GM18505 (cell line): Measurements from ENCODE around the gene PGS1.

Experiments
- ATAC-seq: cut with Tn5 transposase; IDR thresholded peaks from one replicate; pipeline ENCODE4 v1.9.1; 2021; ENCODE audit not compliant: unreplicated experiment
- POLR2A ChIP-seq: IDR thresholded peaks from 4 replicates; pipeline ENCODE4 v1.6.1; 2011; ENCODE audit warnings: borderline replicate concordance; ENCODE audit not compliant: insufficient read depth, insufficient read length; ENCODE audit errors: extremely low read depth

The PGS1 gene

GRCh38 chr17:78418326-78419026 lies 40.0 kb downstream of the PGS1 start:
- ATAC-seq: no peak
- TF ChIP-seq POLR2A: no peak

- ATAC-seq: no peak
- no peak for TF ChIP-seq POLR2A
These were observed 41.7 kb downstream of the PGS1 start for GRCh38 chr17:78419970-78420815.

DNA sequence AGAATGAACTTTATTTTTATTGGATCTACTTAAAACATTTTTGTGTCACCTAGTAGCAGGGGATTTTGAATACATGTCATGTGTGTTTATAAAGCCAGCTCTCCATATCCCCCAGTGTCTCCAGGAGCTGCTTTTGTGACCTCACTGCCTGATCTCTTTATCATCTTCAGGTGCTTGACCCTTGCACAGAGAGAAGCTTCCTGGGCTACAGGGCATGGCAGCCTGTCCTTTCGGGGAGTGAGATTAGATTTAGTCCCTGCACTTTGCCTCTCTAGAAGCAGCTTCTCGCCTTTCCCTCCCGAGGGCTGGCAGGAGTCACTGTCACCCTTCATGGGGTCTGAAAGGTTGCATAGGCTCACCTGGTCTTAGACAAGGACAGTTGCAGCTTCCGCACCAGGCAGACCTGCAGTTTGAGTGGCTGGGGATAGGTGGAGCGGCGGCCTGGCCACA lies 42.7 kb downstream of the PGS1 start:
- ATAC-seq: no peak
- no peak for TF ChIP-seq POLR2A

- no peak for TF ChIP-seq POLR2A
- no peak for ATAC-seq
These were observed 43.3 kb downstream of the PGS1 start for GRCh38 chr17:78421534-78422266.

- ATAC-seq: no peak
These were observed 43.8 kb downstream of the PGS1 start for GRCh38 chr17:78422267-78422605.

DNA sequence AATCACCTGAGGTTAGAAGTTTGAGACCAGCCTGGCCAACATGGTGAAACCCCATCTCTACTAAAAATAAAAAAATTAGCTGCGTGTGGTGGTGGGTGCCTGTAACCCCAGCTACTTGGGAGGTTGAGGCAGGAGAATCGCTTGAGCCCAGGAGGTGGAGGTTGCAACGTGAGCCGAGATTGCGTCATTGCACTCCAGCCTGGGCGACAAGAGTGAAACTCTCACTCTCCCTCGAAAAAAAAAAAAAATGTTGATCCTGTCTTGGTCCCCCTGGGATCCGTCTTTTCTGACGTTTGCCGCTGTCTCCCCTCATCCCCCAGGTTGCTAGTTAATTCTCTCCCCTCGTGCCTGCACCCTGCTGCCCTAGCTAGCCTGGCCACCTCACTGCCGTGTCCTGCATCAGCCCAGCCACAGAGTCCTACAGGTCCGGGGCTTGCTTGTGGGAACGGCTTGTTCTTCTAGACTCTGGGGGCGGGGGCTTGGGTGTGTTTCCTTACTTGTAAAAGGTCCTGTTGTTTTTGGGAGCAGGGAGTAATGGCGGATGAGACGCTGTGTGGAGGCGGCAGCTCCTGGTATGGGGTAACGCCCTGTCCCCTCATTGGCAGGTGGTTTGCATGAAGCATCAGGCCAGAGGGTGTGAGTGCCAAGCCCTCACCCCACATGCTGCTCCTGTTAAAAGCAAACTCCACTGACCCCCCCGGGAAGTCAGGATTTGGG lies 44.6 kb downstream of the PGS1 start:
- ATAC-seq: no peak
- TF ChIP-seq POLR2A: no peak

More at GRCh38 chr17:78422267-78422605, 43.8 kb downstream of the PGS1 start:
- no peak for TF ChIP-seq POLR2A

DNA sequence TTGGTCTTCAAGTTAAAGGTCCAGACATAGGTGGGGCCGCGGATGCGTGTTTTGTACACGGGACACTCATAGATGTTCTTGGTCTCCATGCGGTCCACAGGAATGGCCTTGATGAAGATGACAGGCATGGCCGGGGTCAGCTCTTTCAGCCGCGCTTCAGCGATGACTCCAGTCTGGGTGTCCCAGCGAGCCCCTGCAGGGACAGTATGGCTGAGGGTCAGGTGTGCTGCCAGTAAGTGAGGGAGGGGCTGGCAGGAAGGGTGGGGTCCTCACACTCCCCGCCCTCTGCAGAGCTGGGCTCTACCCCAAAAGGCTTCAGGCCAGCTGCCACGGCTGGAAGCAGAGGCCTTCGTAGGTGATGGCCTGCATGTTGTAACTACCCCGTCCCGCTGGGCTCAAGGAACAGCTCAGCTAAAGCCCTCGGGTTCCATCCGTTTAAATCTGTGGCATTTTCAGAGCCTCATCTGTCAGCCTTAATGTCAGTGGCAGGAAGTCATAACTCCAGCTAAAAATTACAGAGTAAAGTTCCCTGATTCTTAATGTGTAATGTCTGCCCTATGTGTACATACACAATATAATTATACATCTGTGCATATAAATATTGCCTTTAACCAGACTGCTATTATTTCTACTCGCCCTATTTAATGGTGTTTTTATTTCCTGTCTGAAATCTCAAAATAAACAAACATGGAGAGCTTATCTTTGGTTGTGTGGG lies 45.7 kb downstream of the PGS1 start:
- TF ChIP-seq POLR2A: no peak
- ATAC-seq: no peak

GRCh38 chr17:78425429-78425828 lies 47.0 kb downstream of the PGS1 start:
- ATAC-seq: no peak
- TF ChIP-seq POLR2A: no peak

- no peak for TF ChIP-seq POLR2A
- no peak for ATAC-seq
These were observed 47.9 kb downstream of the PGS1 start for GRCh38 chr17:78426293-78426879.

DNA sequence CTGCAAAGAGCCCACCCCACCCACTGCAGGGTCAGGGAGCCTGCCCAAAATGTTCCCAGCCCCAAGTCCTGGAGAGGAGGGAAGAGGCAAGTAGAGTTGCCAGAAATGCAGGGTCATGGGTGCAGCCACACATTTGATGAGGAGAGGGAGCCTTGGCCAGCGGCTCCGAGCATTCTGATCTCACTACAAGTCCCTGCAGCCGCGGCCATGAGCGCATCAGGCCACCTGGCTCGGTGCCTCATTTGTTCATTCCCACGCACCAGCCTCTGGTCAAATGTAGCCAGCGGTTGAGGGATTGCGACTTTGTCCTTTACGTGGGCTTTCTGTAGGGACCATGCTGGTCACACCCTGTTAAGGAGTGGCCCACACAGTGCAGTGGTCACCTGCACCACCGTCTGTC lies 48.7 kb downstream of the PGS1 start:
- no peak for TF ChIP-seq POLR2A
- no peak for ATAC-seq

DNA sequence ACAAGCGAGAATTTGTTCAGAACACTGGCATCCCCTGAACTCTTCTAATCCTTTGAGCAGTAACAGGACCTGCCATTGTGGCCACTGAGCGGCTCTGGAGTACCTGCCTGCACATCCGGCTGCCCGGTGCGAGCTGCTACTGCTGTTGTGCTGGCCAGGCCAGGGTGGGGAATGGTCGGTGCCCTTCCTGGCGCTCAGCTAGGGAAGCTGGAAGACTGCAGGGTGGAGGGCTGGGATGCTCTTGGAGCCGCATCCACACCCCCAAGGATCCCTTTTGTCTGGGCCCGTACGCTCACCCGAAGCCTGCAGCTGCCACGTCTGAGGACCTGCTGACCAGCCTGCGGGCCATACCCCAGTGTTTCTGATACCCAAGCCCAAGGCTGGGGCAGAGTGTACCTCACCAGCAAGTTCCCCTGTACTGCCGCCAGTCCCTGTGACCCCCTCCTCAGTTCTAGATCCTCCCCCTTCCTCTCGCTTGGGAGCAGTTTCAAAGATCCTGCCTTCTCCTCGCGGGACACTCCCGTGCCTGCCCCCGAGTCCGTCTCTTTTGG lies 49.7 kb downstream of the PGS1 start:
- TF ChIP-seq POLR2A: no peak
- no peak for ATAC-seq

DNA sequence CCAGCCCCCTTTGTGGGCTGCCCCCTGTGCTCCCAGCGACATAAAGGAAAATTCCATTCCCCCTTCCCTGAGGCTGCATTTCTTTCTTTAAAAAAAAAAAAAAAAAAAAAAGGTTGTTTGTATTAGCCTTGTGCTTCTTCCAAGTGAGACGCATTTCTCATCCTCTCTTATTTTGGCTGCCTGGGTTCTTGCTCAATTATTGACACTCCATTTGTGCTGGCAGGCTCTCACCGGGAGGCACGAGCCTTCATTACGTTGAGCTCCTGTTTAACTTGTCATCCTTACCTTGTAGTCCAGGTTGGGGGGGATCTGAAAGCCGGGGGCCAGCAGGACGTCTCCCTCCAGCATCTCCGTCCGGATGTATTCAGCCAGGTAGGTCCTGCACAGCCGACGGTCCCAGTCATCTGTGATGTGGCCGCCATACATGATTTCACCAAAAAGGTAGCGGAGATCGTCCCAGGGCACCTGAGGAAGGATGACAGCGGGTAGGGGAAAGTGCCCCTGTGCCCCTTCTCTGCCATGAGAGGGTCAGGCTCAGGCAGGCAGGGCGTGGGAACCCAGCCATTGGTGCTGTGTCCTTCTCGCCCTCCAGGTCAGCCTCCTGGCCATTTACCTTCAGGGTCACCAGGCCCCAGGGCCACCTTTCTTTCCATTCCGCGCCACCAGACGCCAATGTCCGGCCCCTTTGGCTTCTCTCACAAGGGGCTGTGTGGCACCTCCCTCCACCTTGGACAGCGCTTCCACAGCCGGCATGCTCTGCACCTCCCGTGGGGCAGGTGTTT lies 50.6 kb downstream of the PGS1 start:
- ATAC-seq: no peak

DNA sequence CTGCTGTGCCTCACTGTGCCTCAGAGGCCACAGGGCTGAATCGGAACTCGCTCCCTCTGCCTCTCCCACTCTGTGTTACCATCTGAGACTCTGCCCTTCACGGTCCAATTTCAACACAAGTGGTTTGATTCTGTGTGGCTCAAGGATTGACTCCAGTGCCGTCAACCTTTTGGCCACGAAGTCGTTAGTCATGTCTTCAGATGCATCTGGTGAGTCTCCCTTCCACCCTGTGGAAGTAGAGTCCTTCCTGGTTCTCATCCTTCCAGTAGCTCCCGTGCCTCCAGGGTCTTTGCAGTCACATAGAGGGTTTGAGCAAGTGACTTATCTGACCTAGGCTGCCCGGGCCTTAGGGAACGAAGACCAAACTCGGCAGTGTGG lies 51.2 kb downstream of the PGS1 start:
- ATAC-seq: no peak
- TF ChIP-seq POLR2A: no peak

More for the DNA sequence above, 50.6 kb downstream of the PGS1 start:
- TF ChIP-seq POLR2A: no peak
